Measurements from ENCODE around the gene ZSCAN12. TPM values are rescaled to one million over a fixed set of nuclear protein-coding genes. Genes with fewer than 3 reads are reported as not detected.

Gene ZSCAN12
- total and polyA plus RNA-seq, 2 of the 13 experiments (the other 11 are each of a cell fraction or from before 2014, with no cell fraction given) = 2.8 to 8.9 TPM

GRCh38 chr6:28383235-28384142 is 16.1 kb downstream of the ZSCAN12 start (continued):
- TF ChIP-seq U2AF2 (IDR thresholded peaks at IDR 0.05; ENCODE audit: low read depth, low read length) (no peak), DR1 (CRISPR knock-in tag; IDR thresholded peaks at IDR 0.05) (peak; percentile 91), ELF1 (CRISPR knock-in tag; IDR thresholded peaks at IDR 0.05) (peak; percentile 72; the same call in 1 of the 2 replicates), ZNF768 (CRISPR knock-in tag; IDR thresholded peaks at IDR 0.05) (no peak; the same call in none of the 2 replicates), ZNF124 (CRISPR knock-in tag; IDR thresholded peaks at IDR 0.05) (peak; percentile 85; the same call in 1 of the 2 replicates), MLX (CRISPR knock-in tag; IDR thresholded peaks at IDR 0.05) (peak; percentile 89), SMARCC2 (IDR thresholded peaks at IDR 0.05) (no peak), SRSF1 (optimal IDR thresholded peaks at IDR 0.05; ENCODE audit: low read depth, low read length) (no peak), ZNF256 (CRISPR knock-in tag; conservative IDR thresholded peaks at IDR 0.05) (0 out of 2 replicates have a peak, but pooled peaks have one; percentile 66), IRF1 (CRISPR knock-in tag; IDR thresholded peaks at IDR 0.05; ENCODE audit: low read depth) (no peak), YY1 (IDR thresholded peaks at IDR 0.05; ENCODE audit: insufficient read depth, insufficient replicate concordance, low read depth, low read length) (peak; percentile 14), CENPT (CRISPR knock-in tag; IDR thresholded peaks at IDR 0.05; ENCODE audit: low read depth) (peak; percentile 94), ZNF710 (CRISPR knock-in tag; IDR thresholded peaks at IDR 0.05; ENCODE audit: borderline replicate concordance) (peak; percentile 28; the same call in 1 of the 2 replicates), HBP1 (CRISPR knock-in tag; IDR thresholded peaks at IDR 0.05; ENCODE audit: low read depth) (peak; percentile 98), ZBTB37 (CRISPR knock-in tag; IDR thresholded peaks at IDR 0.05) (no peak), SNAI1 (CRISPR knock-in tag; IDR thresholded peaks at IDR 0.05; ENCODE audit: borderline replicate concordance) (no peak), ZNF350 (CRISPR knock-in tag; IDR thresholded peaks at IDR 0.05; ENCODE audit: borderline replicate concordance, low read depth) (peak; percentile 96), POGK (CRISPR knock-in tag; conservative IDR thresholded peaks at IDR 0.05) (peak; percentile 84; the same call in 1 of the 2 replicates)

Data from HepG2 (cell line).